OCI-LY1 (cell line): ENCODE data around the gene NRDC.

Source experiments
- CTCF ChIP-seq: fragments of 200-600 bp; sonication (generic), shearing (Covaris generic); IDR thresholded peaks from 2 replicates; pipeline ENCODE4 v1.5.1; 2017; ENCODE audit warnings: mild to moderate bottlenecking, antibody characterized with exemption, low read length, moderate library complexity, mixed read lengths
- EZH2 ChIP-seq: fragments of 200-600 bp; sonication (generic), shearing (Covaris generic); IDR thresholded peaks from 2 replicates; pipeline ENCODE4 v1.8.0; 2017; ENCODE audit warnings: borderline replicate concordance, mixed run types, mild to moderate bottlenecking, antibody characterized with exemption, low read length, moderate library complexity, mixed read lengths

- no peak for TF ChIP-seq CTCF
- no peak for TF ChIP-seq EZH2
Measured at GRCh38 chr1:51902456-51902855, 23.9 kb upstream of the NRDC start.
